Stomach (tissue), 9 donors: Measurements from ENCODE around the gene MKLN1. TPM values are rescaled to one million over a fixed set of nuclear protein-coding genes. Genes with fewer than 3 reads are reported as not detected.
A peak's percentile ranks its signal among the peaks of the same experiment; 100 is the strongest.

Source experiments
- DNase-seq, 2 donors: peaks; one replicate each; pipeline versions ENCODE4 v3.0.0 to v3.0.0-alpha.2; 2013 to 2019
- H3K27ac ChIP-seq, 5 donors: fragments of 200-600 bp in 4 of 5; sonication (generic) in 4 of 5; one replicate each; pipeline ENCODE4 v1.5.1; 2013 to 2019; ENCODE audit warnings: mild to moderate bottlenecking in 1 of 5, moderate library complexity in 1 of 5
- H3K27me3 ChIP-seq, 3 donors: fragments of 200-600 bp; sonication (generic); one replicate each; pipeline ENCODE4 v1.5.1; 2017 to 2019; ENCODE audit warnings: mixed run types in 1 of 3
- H3K36me3 ChIP-seq, 4 donors: fragments of 200-600 bp; sonication (generic); 1 replicate in 3 of 4; 2 replicates in 1 of 4; pipeline ENCODE4 v1.5.1; 2016 to 2019
- H3K4me1 ChIP-seq, 4 donors: fragments of 200-600 bp; sonication (generic); one replicate each; pipeline ENCODE4 v1.5.1; 2016 to 2019
- H3K4me3 ChIP-seq, 4 donors: fragments of 200-600 bp; sonication (generic) in 3 of 4; one replicate each; pipeline ENCODE4 v1.5.1; 2016 to 2019; ENCODE audit warnings: mild to moderate bottlenecking in 1 of 4
- H3K9me3 ChIP-seq, 4 donors: fragments of 200-600 bp; sonication (generic); one replicate each; pipeline ENCODE4 v1.5.1; 2016 to 2019
- EP300 ChIP-seq: sonication (generic); formaldehyde crosslinking; IDR thresholded peaks from one replicate; pipeline ENCODE4 v1.6.1; 2017; ENCODE audit warnings: antibody characterized with exemption
- POLR2A ChIP-seq, 4 donors: fragments of 450-650 bp; IDR thresholded peaks; one replicate each; pipeline ENCODE4 v1.6.1; 2016; ENCODE audit warnings: antibody characterized with exemption in 4 of 4, control low read depth in 2 of 4, mild to moderate bottlenecking in 1 of 4, moderate library complexity in 1 of 4
- POLR2AphosphoS5 ChIP-seq, 3 donors: sonication (generic); formaldehyde crosslinking; IDR thresholded peaks; one replicate each; pipeline ENCODE4 v1.6.1; 2016; ENCODE audit warnings: antibody characterized with exemption in 3 of 3
- WGBS, 5 donors: extraction: QIAGEN DNeasy Blood & Tissue Kit in 3 of 5; methylation state at CpG; one replicate each; pipeline versions ENCODE4 v1.1.5 to v1.1.7; 2013 to 2018; 5-methylcytosine and 5-hydroxymethylcytosine counted together
- intact Hi-C: fragments of 100-400 bp; cut with DNase I; formaldehyde crosslinking; loops from one replicate; pipeline ENCODE4 v1.15.1; 2023; ENCODE audit warnings: low total_unique reads
- polyA plus RNA-seq, 3 donors: library from polyadenylated mRNA; stranded (reverse); fragments of 200-250 nt; gene quantifications; one replicate each; pipeline ENCODE4 v1.2.3, GENCODE V29; 2013
- total RNA-seq, 5 donors: library from RNA; depleted of rRNA; stranded (reverse); fragments of >200 nt; gene quantifications; one replicate each; pipeline versions ENCODE4 v1.1.0 to v1.2.3, GENCODE V29; 2014 to 2016
- TF ChIP-seq, protein P1 (sequence below), 7 experiments: fragments of 450-650 bp in 4 of 7; fragments of 200-600 bp in 3 of 7; sonication (generic) in 3 of 7; IDR thresholded peaks; one replicate each; pipeline ENCODE4 v1.5.1; 2016 to 2019; ENCODE audit warnings: antibody characterized with exemption in 7 of 7, control low read depth in 2 of 7, mild to moderate bottlenecking in 1 of 7
- donor health status: healthy with polysubstance abuse.
- donor health status: Bipolar disorder and iron deficiency.
- donor health status: healthy.

Gene MKLN1
- total and polyA plus RNA-seq, 8 donors = 9.4 to 147 (median 30.8) TPM

DNA sequence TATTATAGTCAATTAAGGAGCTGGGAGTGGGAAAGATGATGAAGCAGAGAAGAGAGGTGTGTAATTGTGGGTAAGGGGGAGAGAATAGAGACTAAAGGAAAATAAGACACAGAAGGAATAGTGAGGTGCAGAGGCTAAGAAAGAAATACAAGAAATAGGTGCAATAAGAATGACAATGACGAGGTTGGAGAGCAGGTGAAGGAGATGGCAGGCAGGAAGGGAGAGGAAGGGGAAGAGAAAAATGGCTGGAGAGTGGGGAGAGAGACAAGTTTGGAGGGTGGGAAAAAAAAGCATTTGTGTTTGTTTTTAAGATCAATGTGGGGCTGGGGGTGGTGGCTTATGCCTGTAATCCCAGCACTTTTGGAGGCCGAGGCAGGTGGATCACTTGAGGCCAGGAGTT lies 27.6 kb upstream of the MKLN1 start:
- Histone ChIP-seq H3K9me3 (no peaks in the 10 kb centered on the region), H3K4me3 (no peak overlapping the region), H3K27me3 (no peaks in the 10 kb centered on the region), H3K27ac (no peak overlapping the region), H3K36me3 (no peaks in the 10 kb centered on the region), H3K4me1 (peaks cover 5 to 12% (median 7%) of the 10 kb centered on the region in 4 donors)
- DNase-seq = no peak
- WGBS, 5 donors = 71 to 86% (median 77%) methylated on average over 2 of the region's 2 CpGs
- intact Hi-C loops = no loop called here
- TF ChIP-seq EP300 = no peak
- no peak for TF ChIP-seq POLR2AphosphoS5 (IDR thresholded peaks at IDR 0.05)
- TF ChIP-seq POLR2A (IDR thresholded peaks at IDR 0.05) = no peak
- TF ChIP-seq, protein P1, sequence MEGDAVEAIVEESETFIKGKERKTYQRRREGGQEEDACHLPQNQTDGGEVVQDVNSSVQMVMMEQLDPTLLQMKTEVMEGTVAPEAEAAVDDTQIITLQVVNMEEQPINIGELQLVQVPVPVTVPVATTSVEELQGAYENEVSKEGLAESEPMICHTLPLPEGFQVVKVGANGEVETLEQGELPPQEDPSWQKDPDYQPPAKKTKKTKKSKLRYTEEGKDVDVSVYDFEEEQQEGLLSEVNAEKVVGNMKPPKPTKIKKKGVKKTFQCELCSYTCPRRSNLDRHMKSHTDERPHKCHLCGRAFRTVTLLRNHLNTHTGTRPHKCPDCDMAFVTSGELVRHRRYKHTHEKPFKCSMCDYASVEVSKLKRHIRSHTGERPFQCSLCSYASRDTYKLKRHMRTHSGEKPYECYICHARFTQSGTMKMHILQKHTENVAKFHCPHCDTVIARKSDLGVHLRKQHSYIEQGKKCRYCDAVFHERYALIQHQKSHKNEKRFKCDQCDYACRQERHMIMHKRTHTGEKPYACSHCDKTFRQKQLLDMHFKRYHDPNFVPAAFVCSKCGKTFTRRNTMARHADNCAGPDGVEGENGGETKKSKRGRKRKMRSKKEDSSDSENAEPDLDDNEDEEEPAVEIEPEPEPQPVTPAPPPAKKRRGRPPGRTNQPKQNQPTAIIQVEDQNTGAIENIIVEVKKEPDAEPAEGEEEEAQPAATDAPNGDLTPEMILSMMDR (IDR thresholded peaks at IDR 0.05) = no peak

DNA sequence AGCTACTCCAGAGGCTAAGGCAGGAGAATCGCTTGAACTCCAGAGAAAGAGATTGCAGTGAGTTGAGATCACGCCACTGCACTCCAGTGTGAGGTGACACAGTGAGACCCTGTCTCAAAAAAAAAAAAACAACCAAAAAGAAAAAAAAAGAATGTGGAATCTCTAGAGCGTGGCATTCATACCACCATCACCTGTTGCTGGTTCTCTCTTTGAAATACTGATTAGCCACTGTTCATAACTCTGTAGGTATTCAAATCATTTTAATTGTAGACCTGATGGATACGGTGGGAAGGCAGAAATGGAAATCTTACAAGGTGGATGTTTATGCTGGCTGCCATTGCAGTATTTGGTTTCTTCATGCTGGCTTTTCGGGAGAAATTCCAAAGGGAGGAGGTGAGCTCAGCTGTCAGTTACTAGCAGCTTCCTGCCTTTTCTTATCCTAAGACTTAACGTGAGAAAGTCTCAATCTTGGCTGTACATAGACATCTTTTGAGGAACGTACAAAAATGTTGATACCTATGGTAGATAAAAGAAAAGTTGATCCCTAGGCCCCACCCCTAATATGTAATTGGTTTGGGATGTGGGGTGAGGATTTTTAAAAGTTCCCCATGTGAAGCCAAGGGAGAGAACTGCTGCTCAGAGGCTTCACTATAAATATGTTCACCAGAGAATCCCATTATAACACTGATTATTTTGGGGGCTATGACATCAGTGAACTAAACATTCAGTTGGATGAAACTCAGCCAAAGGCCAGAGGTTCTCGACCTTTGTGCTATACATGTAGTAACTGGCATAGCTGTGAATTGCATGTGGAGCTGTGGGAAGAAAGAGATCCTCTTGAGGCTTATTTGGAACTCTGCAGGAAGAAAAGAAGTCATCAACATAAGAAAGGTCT lies 26.9 kb upstream of the MKLN1 start:
- H3K4me1 ChIP-seq = peaks cover 5 to 12% (median 7%) of the 10 kb centered on the region in 4 donors
- TF ChIP-seq POLR2AphosphoS5 (IDR thresholded peaks at IDR 0.05) (no peak), POLR2A (IDR thresholded peaks at IDR 0.05) (no peak), EP300 (no peak)
- TF ChIP-seq, protein P1 (IDR thresholded peaks at IDR 0.05) = no peak
- peak in 1 of 2 donors; percentile 15 for DNase-seq
- intact Hi-C loops = no loop called here
- no peaks in the 10 kb centered on the region for H3K27me3 ChIP-seq
- no peak overlapping the region for H3K4me3 ChIP-seq
- H3K9me3 ChIP-seq = no peaks in the 10 kb centered on the region
- H3K36me3 ChIP-seq = no peaks in the 10 kb centered on the region
- 64 to 75% (median 69%) methylated on average over 8 of the region's 8 CpGs for WGBS, 5 donors
- no peak overlapping the region for H3K27ac ChIP-seq

DNA sequence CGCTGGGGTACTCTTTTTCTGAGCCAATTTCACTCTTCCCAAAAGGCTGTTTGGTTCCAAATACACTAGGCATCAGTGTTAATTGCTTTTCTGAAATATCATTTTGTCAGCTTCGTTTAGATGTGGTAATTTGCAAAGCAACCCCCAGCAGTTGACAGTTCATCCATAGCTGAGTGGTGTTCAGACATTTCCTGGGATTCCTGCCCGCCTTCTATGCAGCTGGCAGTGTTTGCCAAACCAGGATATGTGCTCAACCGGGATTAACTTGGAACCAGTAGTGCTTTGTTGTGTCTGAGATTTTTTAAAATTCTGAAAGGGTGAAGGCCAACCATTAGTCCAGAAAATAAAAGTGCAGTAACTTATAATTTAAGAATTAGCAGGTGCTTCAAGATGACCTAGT lies 25.2 kb upstream of the MKLN1 start:
- WGBS, 5 donors = 61 to 68% (median 67%) methylated on average over 4 of the region's 4 CpGs
- no peak overlapping the region for H3K4me3 ChIP-seq
- H3K27me3 ChIP-seq = no peaks in the 10 kb centered on the region
- TF ChIP-seq, protein P1 (IDR thresholded peaks at IDR 0.05) = no peak
- TF ChIP-seq POLR2A (IDR thresholded peaks at IDR 0.05) = no peak
- no peak for TF ChIP-seq EP300
- TF ChIP-seq POLR2AphosphoS5 (IDR thresholded peaks at IDR 0.05) = no peak
- DNase-seq = peak in 1 of 2 donors; percentile 34
- peaks cover 4 to 13% (median 7%) of the 10 kb centered on the region in 4 donors for H3K9me3 ChIP-seq
- intact Hi-C loops = no loop called here
- H3K36me3 ChIP-seq = no peaks in the 10 kb centered on the region
- H3K4me1 ChIP-seq = peaks cover 5 to 12% (median 7%) of the 10 kb centered on the region in 4 donors
- no peak overlapping the region for H3K27ac ChIP-seq

DNA sequence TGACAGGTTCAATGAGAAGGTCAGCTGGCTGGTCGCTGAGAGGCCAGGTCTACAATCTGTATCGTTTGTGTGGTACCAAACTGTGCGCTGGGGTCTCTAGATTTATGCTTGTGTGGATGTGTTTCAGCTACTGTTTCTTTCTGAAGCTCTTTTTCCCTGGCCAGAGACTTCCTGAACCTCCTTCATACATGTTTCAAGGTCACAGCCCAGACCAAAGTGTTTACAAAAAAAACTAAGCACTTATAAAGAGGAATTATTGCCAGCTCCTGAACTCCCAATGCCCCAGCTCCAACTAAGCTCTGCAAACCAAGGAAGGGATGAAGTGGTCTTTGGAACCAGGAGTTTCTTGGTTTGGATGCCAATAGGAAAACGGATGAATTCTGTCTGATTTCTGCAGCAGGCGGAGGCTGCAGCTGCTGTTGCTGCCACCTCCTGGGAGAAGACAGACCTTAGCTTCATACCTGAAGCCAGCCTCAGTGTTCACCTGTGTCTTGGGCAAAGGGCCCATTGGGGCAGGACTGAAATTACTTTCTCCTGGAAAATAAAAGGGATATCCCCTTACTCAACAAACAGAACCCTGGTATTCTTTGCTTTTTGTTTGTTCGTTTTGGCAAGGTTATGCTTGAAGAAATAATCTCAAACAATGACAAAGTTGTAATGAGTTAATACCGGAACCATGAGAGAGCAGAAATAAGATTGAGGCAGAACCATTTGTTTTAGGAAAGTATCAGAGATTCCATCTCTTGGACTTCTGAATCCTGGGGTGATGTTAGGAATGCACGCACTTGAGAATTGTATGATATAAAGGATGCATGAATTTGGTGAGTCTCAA lies 24.6 kb upstream of the MKLN1 start:
- peak; percentile 25 to 46 for DNase-seq
- no peak overlapping the region for H3K4me3 ChIP-seq
- peaks cover 5 to 12% (median 7%) of the 10 kb centered on the region in 4 donors for H3K4me1 ChIP-seq
- TF ChIP-seq POLR2AphosphoS5 (IDR thresholded peaks at IDR 0.05) = peak in 1 of 3 donors; percentile 28
- TF ChIP-seq, protein P1 (IDR thresholded peaks at IDR 0.05) = peak in 4 of 7 experiments; percentile 19 to 47 (median 36)
- TF ChIP-seq POLR2A (IDR thresholded peaks at IDR 0.05) = no peak
- TF ChIP-seq EP300 = no peak
- no peaks in the 10 kb centered on the region for H3K36me3 ChIP-seq
- WGBS, 5 donors = 54 to 71% (median 60%) methylated on average over 8 of the region's 8 CpGs
- intact Hi-C loops = no loop called here
- peaks cover 4 to 13% (median 7%) of the 10 kb centered on the region in 4 donors for H3K9me3 ChIP-seq
- H3K27ac ChIP-seq = no peak overlapping the region
- H3K27me3 ChIP-seq = no peaks in the 10 kb centered on the region
